H1 (cell line): Measurements from ENCODE around the gene POLR3H. TPM values are rescaled to one million over a fixed set of nuclear protein-coding genes. Genes with fewer than 3 reads are reported as not detected.

Experiments used
- ASH2L ChIP-seq: fragments of 200-600, 300-600 bp; sonication (generic); IDR thresholded peaks from one replicate; pipeline ENCODE4 v1.7.1; 2017; ENCODE audit warnings: low read length
- CBX8 ChIP-seq: fragments of 300-800, 300-1000 bp; sonication (generic); IDR thresholded peaks from 2 replicates; pipeline ENCODE4 v1.7.1; 2016; ENCODE audit warnings: low read depth, low read length, borderline replicate concordance
- USF2 ChIP-seq: IDR thresholded peaks from 2 replicates; pipeline ENCODE4 v1.6.1; 2011; ENCODE audit warnings: low read length, improper control_type of control experiment
- polyA plus RNA-seq, 7 experiments: library from polyadenylated mRNA; depleted of rRNA in 3 of 7; stranded (reverse) in 5 of 7; unstranded in 2 of 7; fragments of >200 nt in 5 of 7; fragments of 200-250 nt in 2 of 7; gene quantifications; 1 replicate in 5 of 7; 2 replicates in 1 of 7; 4 replicates in 1 of 7; pipeline versions ENCODE4 v1.2.1 to v1.2.3, GENCODE V29; 2011 to 2013; ENCODE audit warnings: missing spikeins in 2 of 7, mixed read lengths in 2 of 7
- total RNA-seq: library from RNA; stranded (reverse); fragmentation: NEBNext Ultra II Directional; extraction: Animal tissue kit (Norgen Biotek cat#: 25700); gene quantifications from 2 replicates; pipeline ENCODE4 v1.2.1, GENCODE V29; 2021
- TF ChIP-seq, protein P1 (sequence below): fragments of 300-600 bp; sonication (generic); IDR thresholded peaks from 2 replicates; pipeline ENCODE4 v1.7.1; 2012; ENCODE audit warnings: low read length, moderate library complexity, mild to moderate bottlenecking, inconsistent platforms; ENCODE audit not compliant: insufficient replicate concordance

Gene POLR3H
- total and polyA plus RNA-seq, 2 of the 8 experiments (the other 6 are each of a cell fraction or from before 2014, with no cell fraction given), result 29.7 to 39.2 TPM

- TF ChIP-seq, protein P1, sequence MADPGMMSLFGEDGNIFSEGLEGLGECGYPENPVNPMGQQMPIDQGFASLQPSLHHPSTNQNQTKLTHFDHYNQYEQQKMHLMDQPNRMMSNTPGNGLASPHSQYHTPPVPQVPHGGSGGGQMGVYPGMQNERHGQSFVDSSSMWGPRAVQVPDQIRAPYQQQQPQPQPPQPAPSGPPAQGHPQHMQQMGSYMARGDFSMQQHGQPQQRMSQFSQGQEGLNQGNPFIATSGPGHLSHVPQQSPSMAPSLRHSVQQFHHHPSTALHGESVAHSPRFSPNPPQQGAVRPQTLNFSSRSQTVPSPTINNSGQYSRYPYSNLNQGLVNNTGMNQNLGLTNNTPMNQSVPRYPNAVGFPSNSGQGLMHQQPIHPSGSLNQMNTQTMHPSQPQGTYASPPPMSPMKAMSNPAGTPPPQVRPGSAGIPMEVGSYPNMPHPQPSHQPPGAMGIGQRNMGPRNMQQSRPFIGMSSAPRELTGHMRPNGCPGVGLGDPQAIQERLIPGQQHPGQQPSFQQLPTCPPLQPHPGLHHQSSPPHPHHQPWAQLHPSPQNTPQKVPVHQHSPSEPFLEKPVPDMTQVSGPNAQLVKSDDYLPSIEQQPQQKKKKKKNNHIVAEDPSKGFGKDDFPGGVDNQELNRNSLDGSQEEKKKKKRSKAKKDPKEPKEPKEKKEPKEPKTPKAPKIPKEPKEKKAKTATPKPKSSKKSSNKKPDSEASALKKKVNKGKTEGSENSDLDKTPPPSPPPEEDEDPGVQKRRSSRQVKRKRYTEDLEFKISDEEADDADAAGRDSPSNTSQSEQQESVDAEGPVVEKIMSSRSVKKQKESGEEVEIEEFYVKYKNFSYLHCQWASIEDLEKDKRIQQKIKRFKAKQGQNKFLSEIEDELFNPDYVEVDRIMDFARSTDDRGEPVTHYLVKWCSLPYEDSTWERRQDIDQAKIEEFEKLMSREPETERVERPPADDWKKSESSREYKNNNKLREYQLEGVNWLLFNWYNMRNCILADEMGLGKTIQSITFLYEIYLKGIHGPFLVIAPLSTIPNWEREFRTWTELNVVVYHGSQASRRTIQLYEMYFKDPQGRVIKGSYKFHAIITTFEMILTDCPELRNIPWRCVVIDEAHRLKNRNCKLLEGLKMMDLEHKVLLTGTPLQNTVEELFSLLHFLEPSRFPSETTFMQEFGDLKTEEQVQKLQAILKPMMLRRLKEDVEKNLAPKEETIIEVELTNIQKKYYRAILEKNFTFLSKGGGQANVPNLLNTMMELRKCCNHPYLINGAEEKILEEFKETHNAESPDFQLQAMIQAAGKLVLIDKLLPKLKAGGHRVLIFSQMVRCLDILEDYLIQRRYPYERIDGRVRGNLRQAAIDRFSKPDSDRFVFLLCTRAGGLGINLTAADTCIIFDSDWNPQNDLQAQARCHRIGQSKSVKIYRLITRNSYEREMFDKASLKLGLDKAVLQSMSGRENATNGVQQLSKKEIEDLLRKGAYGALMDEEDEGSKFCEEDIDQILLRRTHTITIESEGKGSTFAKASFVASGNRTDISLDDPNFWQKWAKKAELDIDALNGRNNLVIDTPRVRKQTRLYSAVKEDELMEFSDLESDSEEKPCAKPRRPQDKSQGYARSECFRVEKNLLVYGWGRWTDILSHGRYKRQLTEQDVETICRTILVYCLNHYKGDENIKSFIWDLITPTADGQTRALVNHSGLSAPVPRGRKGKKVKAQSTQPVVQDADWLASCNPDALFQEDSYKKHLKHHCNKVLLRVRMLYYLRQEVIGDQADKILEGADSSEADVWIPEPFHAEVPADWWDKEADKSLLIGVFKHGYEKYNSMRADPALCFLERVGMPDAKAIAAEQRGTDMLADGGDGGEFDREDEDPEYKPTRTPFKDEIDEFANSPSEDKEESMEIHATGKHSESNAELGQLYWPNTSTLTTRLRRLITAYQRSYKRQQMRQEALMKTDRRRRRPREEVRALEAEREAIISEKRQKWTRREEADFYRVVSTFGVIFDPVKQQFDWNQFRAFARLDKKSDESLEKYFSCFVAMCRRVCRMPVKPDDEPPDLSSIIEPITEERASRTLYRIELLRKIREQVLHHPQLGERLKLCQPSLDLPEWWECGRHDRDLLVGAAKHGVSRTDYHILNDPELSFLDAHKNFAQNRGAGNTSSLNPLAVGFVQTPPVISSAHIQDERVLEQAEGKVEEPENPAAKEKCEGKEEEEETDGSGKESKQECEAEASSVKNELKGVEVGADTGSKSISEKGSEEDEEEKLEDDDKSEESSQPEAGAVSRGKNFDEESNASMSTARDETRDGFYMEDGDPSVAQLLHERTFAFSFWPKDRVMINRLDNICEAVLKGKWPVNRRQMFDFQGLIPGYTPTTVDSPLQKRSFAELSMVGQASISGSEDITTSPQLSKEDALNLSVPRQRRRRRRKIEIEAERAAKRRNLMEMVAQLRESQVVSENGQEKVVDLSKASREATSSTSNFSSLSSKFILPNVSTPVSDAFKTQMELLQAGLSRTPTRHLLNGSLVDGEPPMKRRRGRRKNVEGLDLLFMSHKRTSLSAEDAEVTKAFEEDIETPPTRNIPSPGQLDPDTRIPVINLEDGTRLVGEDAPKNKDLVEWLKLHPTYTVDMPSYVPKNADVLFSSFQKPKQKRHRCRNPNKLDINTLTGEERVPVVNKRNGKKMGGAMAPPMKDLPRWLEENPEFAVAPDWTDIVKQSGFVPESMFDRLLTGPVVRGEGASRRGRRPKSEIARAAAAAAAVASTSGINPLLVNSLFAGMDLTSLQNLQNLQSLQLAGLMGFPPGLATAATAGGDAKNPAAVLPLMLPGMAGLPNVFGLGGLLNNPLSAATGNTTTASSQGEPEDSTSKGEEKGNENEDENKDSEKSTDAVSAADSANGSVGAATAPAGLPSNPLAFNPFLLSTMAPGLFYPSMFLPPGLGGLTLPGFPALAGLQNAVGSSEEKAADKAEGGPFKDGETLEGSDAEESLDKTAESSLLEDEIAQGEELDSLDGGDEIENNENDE, result no peak
- TF ChIP-seq CBX8, result no peak
- TF ChIP-seq USF2, result no peak
- TF ChIP-seq ASH2L, result no peak
Measured at GRCh38 chr22:41516462-41516861, 27.8 kb downstream of the POLR3H start (continued).
